ENCODE results near the gene ZNF821.

GRCh38 chr16:71914802-71915201, 30.8 kb upstream of the ZNF821 start:
- no peak for TF ChIP-seq CREB5 (CRISPR knock-in tag; IDR thresholded peaks at IDR 0.05; ENCODE audit: low read depth)
- TF ChIP-seq PATZ1 (CRISPR knock-in tag; IDR thresholded peaks at IDR 0.05; ENCODE audit: borderline replicate concordance), result no peak
- no peak for TF ChIP-seq ZFP3 (CRISPR knock-in tag; IDR thresholded peaks at IDR 0.05)
- TF ChIP-seq CSDC2 (CRISPR knock-in tag; IDR thresholded peaks at IDR 0.05), result no peak
- no peak for TF ChIP-seq TSHZ2 (CRISPR knock-in tag; IDR thresholded peaks at IDR 0.05)
- no peak for TF ChIP-seq ARNTL (CRISPR knock-in tag; IDR thresholded peaks at IDR 0.05; ENCODE audit: borderline replicate concordance, low read depth)
- no peak for TF ChIP-seq ESRRG (CRISPR knock-in tag; IDR thresholded peaks at IDR 0.05)
- TF ChIP-seq OSR1 (CRISPR knock-in tag; IDR thresholded peaks at IDR 0.05), result no peak
- no peak for TF ChIP-seq TCF4 (CRISPR knock-in tag; IDR thresholded peaks at IDR 0.05; ENCODE audit: borderline replicate concordance)

All from SK-N-SH treated with all-trans-retinoic acid at 6 μM for 48 hours (cell line).